K562 (cell line): ENCODE results near the gene GPR108. TPM values are rescaled to one million over a fixed set of nuclear protein-coding genes. Genes with fewer than 3 reads are reported as not detected.
A peak's percentile ranks its signal among the peaks of the same experiment; 100 is the strongest.

Source experiments
- COPS2 ChIP-seq: fragments of 450-650 bp; conservative IDR thresholded peaks from 2 replicates; pipeline ENCODE4 v1.6.1; 2016; ENCODE audit warnings: mild to moderate bottlenecking, moderate library complexity
- FIP1L1 ChIP-seq: fragments of 200-400 bp; formaldehyde crosslinking; IDR thresholded peaks from 2 replicates; pipeline ENCODE4 v1.6.1; 2018; ENCODE audit warnings: mild to moderate bottlenecking, low read depth, low read length; ENCODE audit not compliant: poor library complexity, severe bottlenecking
- ILK ChIP-seq: fragments of 450-650 bp; IDR thresholded peaks from 2 replicates; pipeline ENCODE4 v1.6.1; 2016; ENCODE audit warnings: missing genetic modification characterization, low read depth, mild to moderate bottlenecking, missing compliant biosample characterization, moderate library complexity, borderline replicate concordance
- JUN ChIP-seq, 2 experiments: sonication (generic) in 1 of 2; formaldehyde crosslinking in 1 of 2; IDR thresholded peaks; 2 replicates each; pipeline versions ENCODE4 v1.6.1 to v1.8.0; 2012 to 2022; ENCODE audit warnings: borderline replicate concordance in 2 of 2, mild to moderate bottlenecking in 2 of 2, improper control_type of control experiment in 1 of 2, low read depth in 1 of 2, low read length in 1 of 2, missing genetic modification reagents in 1 of 2
- MTA2 ChIP-seq: fragments of 450-650 bp; IDR thresholded peaks from 2 replicates; pipeline ENCODE4 v1.6.1; 2016; ENCODE audit warnings: low read depth
- MTA3 ChIP-seq: fragments of 450-650 bp; formaldehyde crosslinking; IDR thresholded peaks from 2 replicates; pipeline ENCODE4 v1.6.1; 2017; ENCODE audit warnings: mild to moderate bottlenecking, borderline replicate concordance
- NFE2L1 ChIP-seq: fragments of 450-650 bp; IDR thresholded peaks from 2 replicates; pipeline ENCODE4 v1.6.1; 2016; ENCODE audit warnings: missing genetic modification characterization, low read depth, mild to moderate bottlenecking, missing compliant biosample characterization, moderate library complexity, borderline replicate concordance
- PHTF2 ChIP-seq: fragments of 250-450 bp; sonication (Bioruptor Pico); IDR thresholded peaks from 2 replicates; pipeline ENCODE4 v1.5.0; 2021; ENCODE audit warnings: mild to moderate bottlenecking
- SMARCA4 ChIP-seq: fragments of 450-650 bp; IDR thresholded peaks from 2 replicates; pipeline ENCODE4 v1.6.1; 2016
- ZBTB7A ChIP-seq: IDR thresholded peaks from 2 replicates; pipeline ENCODE4 v1.6.1; 2011; ENCODE audit warnings: low read depth, mild to moderate bottlenecking, low read length, moderate library complexity, borderline replicate concordance; ENCODE audit not compliant: control insufficient read depth
- ZNF143 ChIP-seq: sonication (generic); formaldehyde crosslinking; IDR thresholded peaks from 2 replicates; pipeline ENCODE4 v1.9.0; 2022; ENCODE audit warnings: mild to moderate bottlenecking, missing genetic modification reagents
- ZNF253 ChIP-seq: fragments of 250-450 bp; sonication (Bioruptor Pico); conservative IDR thresholded peaks from 2 replicates; pipeline ENCODE4 v1.6.1; 2021; ENCODE audit warnings: mild to moderate bottlenecking
- ZNF282 ChIP-seq: sonication (generic); formaldehyde crosslinking; IDR thresholded peaks from 2 replicates; pipeline ENCODE4 v1.8.1; 2023; ENCODE audit warnings: missing genetic modification reagents
- ZNF444 ChIP-seq: fragments of 250-450 bp; sonication (Bioruptor Pico); IDR thresholded peaks from 2 replicates; pipeline ENCODE4 v1.4.0; 2020; ENCODE audit warnings: mild to moderate bottlenecking, moderate library complexity
- ZNF583 ChIP-seq: fragments of 250-450 bp; sonication (Bioruptor Pico); IDR thresholded peaks from 2 replicates; pipeline ENCODE4 v1.4.0; 2020
- polyA plus RNA-seq, 8 experiments: library from polyadenylated mRNA; depleted of rRNA in 4 of 8; stranded (reverse) in 5 of 8; unstranded in 3 of 8; fragments of >200 nt; fragmentation: Nextera tagmentation in 2 of 8; fragmentation: Illumina TruSeq in 1 of 8; extraction: Ambion mirVana in 2 of 8; extraction: Trizol in 1 of 8; gene quantifications; 2 replicates each; pipeline versions ENCODE4 v1.2.1 to v1.2.3, GENCODE V29; 2011 to 2014; ENCODE audit warnings: inconsistent platforms in 1 of 8, missing spikeins in 1 of 8
- total RNA-seq, 7 experiments: library from RNA; depleted of rRNA in 6 of 7; stranded (reverse); fragments of >200 nt in 6 of 7; fragmentation: Illumina TruSeq in 2 of 7; extraction: Trizol in 2 of 7; gene quantifications; 2 replicates each; pipeline versions ENCODE4 v1.2.1 to v1.2.3, GENCODE V29; 2011 to 2021; ENCODE audit warnings: low replicate concordance in 1 of 7
- TF ChIP-seq, protein P1 (sequence below): sonication (generic); formaldehyde crosslinking; IDR thresholded peaks from 2 replicates; pipeline ENCODE4 v1.9.0; 2022; ENCODE audit warnings: mild to moderate bottlenecking, missing genetic modification reagents
- TF ChIP-seq, protein P2 (sequence below), 2 experiments: fragments of 450-650 bp in 1 of 2; IDR thresholded peaks; 2 replicates each; pipeline ENCODE4 v1.6.1; 2011 to 2017; ENCODE audit warnings: low read depth in 2 of 2, antibody characterized with exemption in 1 of 2, borderline replicate concordance in 1 of 2, low read length in 1 of 2, mild to moderate bottlenecking in 1 of 2, mixed read lengths in 1 of 2; ENCODE audit not compliant: control insufficient read depth in 1 of 2
- TF ChIP-seq, protein P3 (sequence below): sonication (generic); formaldehyde crosslinking; IDR thresholded peaks from 2 replicates; pipeline ENCODE4 v1.8.1; 2023; ENCODE audit warnings: mild to moderate bottlenecking, missing genetic modification reagents
- TF ChIP-seq, protein P4 (sequence below), 2 experiments: fragments of 450-650 bp; IDR thresholded peaks; 2 replicates each; pipeline ENCODE4 v1.6.1; 2016

The GPR108 gene
- total and polyA plus RNA-seq, 9 of the 15 experiments (the other 6 are each of a cell fraction or from before 2014, with no cell fraction given), result 2.4 to 33.2 (median 24.4) TPM

DNA sequence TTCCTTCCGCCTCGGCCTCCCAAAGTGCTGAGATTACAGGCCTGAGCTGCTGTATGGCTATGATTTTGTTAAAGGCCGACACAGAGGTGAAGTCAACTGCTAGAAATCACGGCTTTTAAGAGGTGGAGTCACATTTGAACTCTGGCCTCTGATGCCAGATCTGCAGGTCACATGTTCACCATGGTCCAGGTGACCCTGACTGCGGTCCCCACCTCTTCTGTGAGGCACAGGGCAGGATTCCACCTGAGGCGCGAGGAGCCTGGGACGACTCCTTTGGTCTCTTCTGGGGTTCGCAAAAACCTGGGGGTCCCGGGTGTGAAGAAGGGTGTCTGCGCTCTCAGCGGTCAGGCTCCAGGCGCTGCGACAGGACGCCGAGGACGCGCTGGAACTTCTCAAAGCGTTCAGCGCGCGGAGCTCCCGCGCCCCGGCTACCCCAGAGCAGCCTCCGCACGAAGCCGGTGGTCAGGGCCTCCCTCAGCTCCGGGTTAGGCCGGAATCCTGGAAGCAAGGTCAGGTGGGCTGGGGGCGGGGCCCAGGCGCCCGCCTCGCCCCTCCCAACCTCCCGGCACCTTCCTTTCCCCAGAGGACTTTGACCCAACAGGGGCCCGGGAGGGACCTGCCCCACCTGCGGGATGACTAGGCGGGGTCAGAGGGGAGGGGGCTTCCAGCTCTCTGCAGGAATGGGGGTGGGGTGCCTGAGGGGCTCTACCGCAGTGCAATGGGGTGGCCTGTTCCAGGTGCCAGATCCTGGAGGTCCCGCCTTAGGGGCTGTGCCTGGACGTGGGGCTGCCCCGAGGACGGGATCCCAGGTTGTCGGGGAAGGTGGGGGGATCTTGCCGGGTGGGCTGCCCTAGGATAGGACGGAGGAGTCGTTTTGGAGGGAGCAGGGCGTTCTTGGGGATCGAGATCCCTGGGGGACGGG, 15.1 kb upstream of the GPR108 start (continued):
- TF ChIP-seq, protein P1, sequence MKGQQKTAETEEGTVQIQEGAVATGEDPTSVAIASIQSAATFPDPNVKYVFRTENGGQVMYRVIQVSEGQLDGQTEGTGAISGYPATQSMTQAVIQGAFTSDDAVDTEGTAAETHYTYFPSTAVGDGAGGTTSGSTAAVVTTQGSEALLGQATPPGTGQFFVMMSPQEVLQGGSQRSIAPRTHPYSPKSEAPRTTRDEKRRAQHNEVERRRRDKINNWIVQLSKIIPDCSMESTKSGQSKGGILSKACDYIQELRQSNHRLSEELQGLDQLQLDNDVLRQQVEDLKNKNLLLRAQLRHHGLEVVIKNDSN (CRISPR knock-in tag), result peak; percentile 40; the same call in 1 of the 2 replicates
- TF ChIP-seq, protein P2, sequence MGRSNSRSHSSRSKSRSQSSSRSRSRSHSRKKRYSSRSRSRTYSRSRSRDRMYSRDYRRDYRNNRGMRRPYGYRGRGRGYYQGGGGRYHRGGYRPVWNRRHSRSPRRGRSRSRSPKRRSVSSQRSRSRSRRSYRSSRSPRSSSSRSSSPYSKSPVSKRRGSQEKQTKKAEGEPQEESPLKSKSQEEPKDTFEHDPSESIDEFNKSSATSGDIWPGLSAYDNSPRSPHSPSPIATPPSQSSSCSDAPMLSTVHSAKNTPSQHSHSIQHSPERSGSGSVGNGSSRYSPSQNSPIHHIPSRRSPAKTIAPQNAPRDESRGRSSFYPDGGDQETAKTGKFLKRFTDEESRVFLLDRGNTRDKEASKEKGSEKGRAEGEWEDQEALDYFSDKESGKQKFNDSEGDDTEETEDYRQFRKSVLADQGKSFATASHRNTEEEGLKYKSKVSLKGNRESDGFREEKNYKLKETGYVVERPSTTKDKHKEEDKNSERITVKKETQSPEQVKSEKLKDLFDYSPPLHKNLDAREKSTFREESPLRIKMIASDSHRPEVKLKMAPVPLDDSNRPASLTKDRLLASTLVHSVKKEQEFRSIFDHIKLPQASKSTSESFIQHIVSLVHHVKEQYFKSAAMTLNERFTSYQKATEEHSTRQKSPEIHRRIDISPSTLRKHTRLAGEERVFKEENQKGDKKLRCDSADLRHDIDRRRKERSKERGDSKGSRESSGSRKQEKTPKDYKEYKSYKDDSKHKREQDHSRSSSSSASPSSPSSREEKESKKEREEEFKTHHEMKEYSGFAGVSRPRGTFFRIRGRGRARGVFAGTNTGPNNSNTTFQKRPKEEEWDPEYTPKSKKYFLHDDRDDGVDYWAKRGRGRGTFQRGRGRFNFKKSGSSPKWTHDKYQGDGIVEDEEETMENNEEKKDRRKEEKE (IDR thresholded peaks at IDR 0.05; ENCODE audit: borderline replicate concordance in 1 of 2, control insufficient read depth in 1 of 2, low read depth in 2 of 2, low read length in 1 of 2), result no peak
- TF ChIP-seq, protein P3, sequence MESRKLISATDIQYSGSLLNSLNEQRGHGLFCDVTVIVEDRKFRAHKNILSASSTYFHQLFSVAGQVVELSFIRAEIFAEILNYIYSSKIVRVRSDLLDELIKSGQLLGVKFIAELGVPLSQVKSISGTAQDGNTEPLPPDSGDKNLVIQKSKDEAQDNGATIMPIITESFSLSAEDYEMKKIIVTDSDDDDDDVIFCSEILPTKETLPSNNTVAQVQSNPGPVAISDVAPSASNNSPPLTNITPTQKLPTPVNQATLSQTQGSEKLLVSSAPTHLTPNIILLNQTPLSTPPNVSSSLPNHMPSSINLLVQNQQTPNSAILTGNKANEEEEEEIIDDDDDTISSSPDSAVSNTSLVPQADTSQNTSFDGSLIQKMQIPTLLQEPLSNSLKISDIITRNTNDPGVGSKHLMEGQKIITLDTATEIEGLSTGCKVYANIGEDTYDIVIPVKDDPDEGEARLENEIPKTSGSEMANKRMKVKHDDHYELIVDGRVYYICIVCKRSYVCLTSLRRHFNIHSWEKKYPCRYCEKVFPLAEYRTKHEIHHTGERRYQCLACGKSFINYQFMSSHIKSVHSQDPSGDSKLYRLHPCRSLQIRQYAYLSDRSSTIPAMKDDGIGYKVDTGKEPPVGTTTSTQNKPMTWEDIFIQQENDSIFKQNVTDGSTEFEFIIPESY, result peak; percentile 83
- TF ChIP-seq ZNF444 (CRISPR knock-in tag), result no peak
- TF ChIP-seq MTA3, result no peak
- TF ChIP-seq ILK (tag), result no peak
- no peak for TF ChIP-seq NFE2L1
- 0 out of 2 replicates have a peak, but pooled peaks have one; percentile 36 for TF ChIP-seq ZBTB7A
- TF ChIP-seq, protein P4, sequence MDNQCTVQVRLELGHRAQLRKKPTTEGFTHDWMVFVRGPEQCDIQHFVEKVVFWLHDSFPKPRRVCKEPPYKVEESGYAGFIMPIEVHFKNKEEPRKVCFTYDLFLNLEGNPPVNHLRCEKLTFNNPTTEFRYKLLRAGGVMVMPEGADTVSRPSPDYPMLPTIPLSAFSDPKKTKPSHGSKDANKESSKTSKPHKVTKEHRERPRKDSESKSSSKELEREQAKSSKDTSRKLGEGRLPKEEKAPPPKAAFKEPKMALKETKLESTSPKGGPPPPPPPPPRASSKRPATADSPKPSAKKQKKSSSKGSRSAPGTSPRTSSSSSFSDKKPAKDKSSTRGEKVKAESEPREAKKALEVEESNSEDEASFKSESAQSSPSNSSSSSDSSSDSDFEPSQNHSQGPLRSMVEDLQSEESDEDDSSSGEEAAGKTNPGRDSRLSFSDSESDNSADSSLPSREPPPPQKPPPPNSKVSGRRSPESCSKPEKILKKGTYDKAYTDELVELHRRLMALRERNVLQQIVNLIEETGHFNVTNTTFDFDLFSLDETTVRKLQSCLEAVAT (IDR thresholded peaks at IDR 0.05), result no peak
- no peak for TF ChIP-seq ZNF143 (CRISPR knock-in tag)
- peak; percentile 23 for TF ChIP-seq FIP1L1
- no peak for TF ChIP-seq SMARCA4
- no peak for TF ChIP-seq COPS2
- TF ChIP-seq JUN (IDR thresholded peaks at IDR 0.05; ENCODE audit: borderline replicate concordance, low read depth, low read length), result no peak
- peak; percentile 65; the same call in 1 of the 2 replicates for TF ChIP-seq JUN (CRISPR knock-in tag; IDR thresholded peaks at IDR 0.05; ENCODE audit: borderline replicate concordance)
- no peak for TF ChIP-seq PHTF2 (CRISPR knock-in tag)
- TF ChIP-seq MTA2, result no peak
- no peak for TF ChIP-seq ZNF583 (CRISPR knock-in tag)
- TF ChIP-seq ZNF253 (CRISPR knock-in tag), result no peak
- no peak for TF ChIP-seq ZNF282 (CRISPR knock-in tag)
